HepG2 (cell line): ENCODE data around the gene CSN3. TPM values are rescaled to one million over a fixed set of nuclear protein-coding genes. Genes with fewer than 3 reads are reported as not detected.

Source experiments
- ATAC-seq: fragments of 200-7000 bp; cut with Tn5 transposase; 3 replicates; pipeline ENCODE4 v1.9.1; 2020; ENCODE audit warnings: mild to moderate bottlenecking, moderate library complexity
- BruUV-seq: library from RNA; stranded (reverse); fragments of 400-500 nt; replicated peaks from 2 replicates; lab custom pipeline; 2021; lab: Mats Ljungman, UMichigan
- CTCF ChIA-PET: fragments of 300-600 bp; formaldehyde crosslinking; extraction: SDS; loops from one replicate; lab custom pipeline; 2021; ENCODE audit warnings: low total read pairs, inconsistent platforms, low intra/inter-chr PET ratio; lab: Yijun Ruan, JAX
- POLR2A ChIA-PET: fragments of 350-600 bp; sonication (Branson Sonifier 250); formaldehyde crosslinking; loops from one replicate; lab custom pipeline; 2020; ENCODE audit warnings: antibody characterized with exemption, inconsistent platforms; lab: Yijun Ruan, JAX
- DNase-seq: peaks from one replicate; pipeline ENCODE4 v3.0.0-alpha.2; 2015; ENCODE audit warnings: low spot score
- FAIRE-seq: peaks from 3 replicates; lab custom pipeline; 2011; peaks lifted over from hg19 to GRCh38; lab: Jason Lieb, UNC
- H2AFZ ChIP-seq: one replicate; pipeline ENCODE4 v1.6.1; 2011; ENCODE audit warnings: low read length, inconsistent platforms
- H3K27ac ChIP-seq: fragments of 300-600 bp; 3 replicates; pipeline ENCODE4 v1.8.0; 2011; ENCODE audit warnings: mixed run types, mild to moderate bottlenecking, mixed read lengths, low read length, inconsistent platforms; ENCODE audit not compliant: insufficient read depth; ENCODE audit errors: extremely low read length
- H3K27me3 ChIP-seq, 2 experiments: fragments of 200-600 bp in 1 of 2; 2 replicates in 1 of 2; 3 replicates in 1 of 2; pipeline versions ENCODE4 v1.6.0 to v1.8.0; 2011; ENCODE audit warnings: low read length in 2 of 2, mild to moderate bottlenecking in 2 of 2, moderate library complexity in 2 of 2, inconsistent platforms in 1 of 2; ENCODE audit not compliant: insufficient read depth in 2 of 2, control insufficient read depth in 1 of 2
- H3K36me3 ChIP-seq, 2 experiments: fragments of 200-600 bp in 1 of 2; replicated peaks in 1 of 2; 2 replicates in 1 of 2; 3 replicates in 1 of 2; pipeline versions ENCODE4 v1.5.1 to v1.8.0; 2011; ENCODE audit warnings: low read length in 2 of 2, inconsistent platforms in 1 of 2; ENCODE audit not compliant: insufficient read depth in 2 of 2, control insufficient read depth in 1 of 2
- H3K4me1 ChIP-seq: 2 replicates; pipeline ENCODE4 v1.5.1; 2012; ENCODE audit warnings: low read length, inconsistent platforms; ENCODE audit not compliant: insufficient read depth
- H3K4me2 ChIP-seq: 2 replicates; pipeline ENCODE4 v1.6.0; 2011; ENCODE audit warnings: low read depth, low read length, inconsistent platforms
- H3K4me3 ChIP-seq, 3 experiments: fragments of 200-600 bp in 1 of 3; sonication (generic), shearing (Covaris generic) in 1 of 3; replicated peaks in 1 of 3; 2 replicates each; pipeline ENCODE4 v1.5.1; 2011 to 2016; ENCODE audit warnings: low read length in 3 of 3, inconsistent platforms in 2 of 3, low read depth in 2 of 3, mild to moderate bottlenecking in 2 of 3, control low read depth in 1 of 3, mixed read lengths in 1 of 3; ENCODE audit not compliant: insufficient read depth in 1 of 3
- H3K79me2 ChIP-seq: one replicate; pipeline ENCODE4 v1.6.1; 2011; ENCODE audit warnings: low read length, inconsistent platforms; ENCODE audit not compliant: insufficient read depth
- H3K9ac ChIP-seq: 2 replicates; pipeline ENCODE4 v1.6.0; 2011; ENCODE audit warnings: mild to moderate bottlenecking, low read depth, low read length, inconsistent platforms; ENCODE audit not compliant: insufficient read depth
- H3K9me3 ChIP-seq: 2 replicates; pipeline ENCODE4 v1.5.1; 2012; ENCODE audit warnings: mild to moderate bottlenecking, low read length
- H4K20me1 ChIP-seq: 2 replicates; pipeline ENCODE4 v1.6.0; 2011; ENCODE audit warnings: inconsistent platforms, mild to moderate bottlenecking, low read length, moderate library complexity; ENCODE audit not compliant: insufficient read depth
- NR1H2 ChIP-seq: sonication (generic); formaldehyde crosslinking; IDR thresholded peaks from 2 replicates; pipeline ENCODE4 v1.8.1; 2022; ENCODE audit warnings: low read depth, missing genetic modification reagents, borderline replicate concordance
- RXRB ChIP-seq: IDR thresholded peaks from 2 replicates; pipeline ENCODE4 v1.6.1; 2016; ENCODE audit warnings: borderline replicate concordance, missing genetic modification reagents, missing compliant biosample characterization
- SIX1 ChIP-seq: sonication (generic); formaldehyde crosslinking; IDR thresholded peaks from 2 replicates; pipeline ENCODE4 v1.4.0; 2020; ENCODE audit warnings: missing genetic modification reagents, borderline replicate concordance
- ZNF335 ChIP-seq: sonication (generic); formaldehyde crosslinking; IDR thresholded peaks from 2 replicates; pipeline ENCODE4 v1.4.0; 2020; ENCODE audit warnings: missing genetic modification reagents
- WGBS: methylation state at CpG from one replicate; pipeline ENCODE4 v1.1.6; 2017; ENCODE audit warnings: low lambda C conversion rate; 5-methylcytosine and 5-hydroxymethylcytosine counted together
- in situ Hi-C: cut with HindIII; loops from 2 replicates; pipeline ENCODE4 v1.10.0; 2017; ENCODE audit warnings: low pct_unique_long_range_greater_than_20kb; ENCODE audit not compliant: extremely low pct_ligation_motif_present
- intact Hi-C: fragments of 100-400 bp; cut with micrococcal nuclease; formaldehyde crosslinking; loops from one replicate; pipeline ENCODE4 v1.10.0; 2022; ENCODE audit not compliant: unreplicated experiment
- polyA plus RNA-seq, 8 experiments: library from polyadenylated mRNA; depleted of rRNA in 3 of 8; stranded (reverse) in 7 of 8; unstranded in 1 of 8; fragments of >200 nt; fragmentation: Illumina TruSeq in 4 of 8; extraction: Trizol in 4 of 8; gene quantifications; 2 replicates each; pipeline versions ENCODE4 v1.2.1 to v1.2.3, GENCODE V29; 2011 to 2016; ENCODE audit warnings: low read depth in 4 of 8, missing spikeins in 1 of 8, mixed read lengths in 1 of 8; ENCODE audit not compliant: insufficient read depth in 1 of 8
- total RNA-seq, 5 experiments: library from RNA; depleted of rRNA; stranded (reverse); fragments of >200 nt; fragmentation: Illumina TruSeq; extraction: Trizol; gene quantifications; 2 replicates each; pipeline ENCODE4 v1.2.3, GENCODE V29; 2016; ENCODE audit warnings: low read depth in 1 of 5
- TF ChIP-seq, protein P1 (sequence below): sonication (generic); formaldehyde crosslinking; IDR thresholded peaks from 2 replicates; pipeline ENCODE4 v1.8.0; 2022; ENCODE audit warnings: mild to moderate bottlenecking, missing genetic modification reagents; ENCODE audit not compliant: insufficient replicate concordance
- TF ChIP-seq, protein P2 (sequence below), 2 experiments: sonication (generic) in 1 of 2; formaldehyde crosslinking in 1 of 2; IDR thresholded peaks; 2 replicates each; pipeline versions ENCODE4 v1.6.1 to v1.9.0; 2014 to 2022; ENCODE audit warnings: antibody characterized with exemption in 1 of 2, borderline replicate concordance in 1 of 2, inconsistent platforms in 1 of 2, low read depth in 1 of 2, missing genetic modification reagents in 1 of 2

CSN3 gene
- total and polyA plus RNA-seq, 2 of the 13 experiments (the other 11 are each of a cell fraction or from before 2014, with no cell fraction given), result not detected

- Histone ChIP-seq H3K4me2 (no peak overlapping the region), H3K27ac (no peak overlapping the region), H3K4me1 (no peaks in the 10 kb centered on the region), H4K20me1 (no peaks in the 10 kb centered on the region), H3K27me3 (no peaks in the 10 kb centered on the region), H3K9ac (no peak overlapping the region), H3K36me3 (no peaks in the 10 kb centered on the region), H3K79me2 (no peaks in the 10 kb centered on the region), H3K4me3 (no peak overlapping the region), H3K9me3 (no peaks in the 10 kb centered on the region), H2AFZ (no peak overlapping the region)
- ChIA-PET CTCF (no interaction called here), POLR2A (no interaction called here)
- DNase-seq (no peak), ATAC-seq (no peak), FAIRE-seq (no peak)
- intact Hi-C loops (no loop called here), in situ Hi-C loops (no loop called here)
- no TSS peak for BruUV-seq
- 64% methylated on average over 1 of the region's 1 CpG for WGBS
- no peak for TF ChIP-seq RXRB (CRISPR knock-in tag)
- TF ChIP-seq, protein P1, sequence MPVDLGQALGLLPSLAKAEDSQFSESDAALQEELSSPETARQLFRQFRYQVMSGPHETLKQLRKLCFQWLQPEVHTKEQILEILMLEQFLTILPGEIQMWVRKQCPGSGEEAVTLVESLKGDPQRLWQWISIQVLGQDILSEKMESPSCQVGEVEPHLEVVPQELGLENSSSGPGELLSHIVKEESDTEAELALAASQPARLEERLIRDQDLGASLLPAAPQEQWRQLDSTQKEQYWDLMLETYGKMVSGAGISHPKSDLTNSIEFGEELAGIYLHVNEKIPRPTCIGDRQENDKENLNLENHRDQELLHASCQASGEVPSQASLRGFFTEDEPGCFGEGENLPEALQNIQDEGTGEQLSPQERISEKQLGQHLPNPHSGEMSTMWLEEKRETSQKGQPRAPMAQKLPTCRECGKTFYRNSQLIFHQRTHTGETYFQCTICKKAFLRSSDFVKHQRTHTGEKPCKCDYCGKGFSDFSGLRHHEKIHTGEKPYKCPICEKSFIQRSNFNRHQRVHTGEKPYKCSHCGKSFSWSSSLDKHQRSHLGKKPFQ, result no peak
- TF ChIP-seq, protein P2, sequence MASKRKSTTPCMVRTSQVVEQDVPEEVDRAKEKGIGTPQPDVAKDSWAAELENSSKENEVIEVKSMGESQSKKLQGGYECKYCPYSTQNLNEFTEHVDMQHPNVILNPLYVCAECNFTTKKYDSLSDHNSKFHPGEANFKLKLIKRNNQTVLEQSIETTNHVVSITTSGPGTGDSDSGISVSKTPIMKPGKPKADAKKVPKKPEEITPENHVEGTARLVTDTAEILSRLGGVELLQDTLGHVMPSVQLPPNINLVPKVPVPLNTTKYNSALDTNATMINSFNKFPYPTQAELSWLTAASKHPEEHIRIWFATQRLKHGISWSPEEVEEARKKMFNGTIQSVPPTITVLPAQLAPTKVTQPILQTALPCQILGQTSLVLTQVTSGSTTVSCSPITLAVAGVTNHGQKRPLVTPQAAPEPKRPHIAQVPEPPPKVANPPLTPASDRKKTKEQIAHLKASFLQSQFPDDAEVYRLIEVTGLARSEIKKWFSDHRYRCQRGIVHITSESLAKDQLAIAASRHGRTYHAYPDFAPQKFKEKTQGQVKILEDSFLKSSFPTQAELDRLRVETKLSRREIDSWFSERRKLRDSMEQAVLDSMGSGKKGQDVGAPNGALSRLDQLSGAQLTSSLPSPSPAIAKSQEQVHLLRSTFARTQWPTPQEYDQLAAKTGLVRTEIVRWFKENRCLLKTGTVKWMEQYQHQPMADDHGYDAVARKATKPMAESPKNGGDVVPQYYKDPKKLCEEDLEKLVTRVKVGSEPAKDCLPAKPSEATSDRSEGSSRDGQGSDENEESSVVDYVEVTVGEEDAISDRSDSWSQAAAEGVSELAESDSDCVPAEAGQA (IDR thresholded peaks at IDR 0.05; ENCODE audit: low read depth), result no peak
- TF ChIP-seq, protein P2 (CRISPR knock-in tag; IDR thresholded peaks at IDR 0.05; ENCODE audit: borderline replicate concordance), result no peak
- TF ChIP-seq NR1H2 (CRISPR knock-in tag), result no peak
- no peak for TF ChIP-seq ZNF335 (CRISPR knock-in tag)
- TF ChIP-seq SIX1 (CRISPR knock-in tag), result no peak
Measured at GRCh38 chr4:70298051-70298450, 55.7 kb downstream of the CSN3 start.
